GM19043 (cell line): ENCODE measurements around the gene RPL11.
"Not testable (repeated sequence)": the region's sequence is repeated elsewhere in the genome, so short reads cannot be mapped to it uniquely, and the experiment has no call there.

Experiments used
- ATAC-seq: cut with Tn5 transposase; IDR thresholded peaks from one replicate; pipeline ENCODE4 v1.9.1; 2021; ENCODE audit warnings: low read depth; ENCODE audit not compliant: unreplicated experiment

The RPL11 gene

GRCh38 chr1:23691499-23692307 is at the start of gene RPL11:
Gene RPL11, plus strand, starts transcription at chr1:23691806. Its CDS starts 18 bp downstream, at chr1:23691824.
- peak; percentile 93 for ATAC-seq

- no peak for ATAC-seq
Observed at GRCh38 chr1:23643736-23644554, 47.7 kb upstream of the RPL11 start.

- no peak for ATAC-seq
Observed at GRCh38 chr1:23644555-23644866, 47.1 kb upstream of the RPL11 start.

- ATAC-seq: no peak
Observed at GRCh38 chr1:23645338-23645737, 46.3 kb upstream of the RPL11 start.

DNA sequence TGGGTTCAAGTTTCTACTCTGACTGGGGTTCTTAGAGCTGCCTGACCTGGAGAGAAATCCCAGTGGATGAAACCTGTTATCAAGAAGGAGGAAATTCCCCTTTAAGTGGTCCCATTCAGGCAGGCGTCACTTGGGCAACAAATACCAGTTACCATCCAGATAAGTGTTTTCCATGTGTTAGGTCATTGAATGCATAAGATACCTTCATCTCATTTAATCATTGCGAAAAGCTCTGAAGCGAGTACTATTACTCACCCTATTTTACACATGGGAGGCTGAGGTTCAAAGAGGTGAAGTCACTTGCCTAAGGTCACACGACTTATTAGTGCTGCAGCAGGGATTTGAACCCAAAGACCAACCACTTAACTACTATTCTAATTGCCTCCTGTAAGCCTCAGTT is 45.5 kb upstream of the RPL11 start:
- no peak for ATAC-seq

- no peak for ATAC-seq
Observed at GRCh38 chr1:23646541-23646940, 45.1 kb upstream of the RPL11 start.

GRCh38 chr1:23648576-23648975 is 43.0 kb upstream of the RPL11 start:
- ATAC-seq: no peak

DNA sequence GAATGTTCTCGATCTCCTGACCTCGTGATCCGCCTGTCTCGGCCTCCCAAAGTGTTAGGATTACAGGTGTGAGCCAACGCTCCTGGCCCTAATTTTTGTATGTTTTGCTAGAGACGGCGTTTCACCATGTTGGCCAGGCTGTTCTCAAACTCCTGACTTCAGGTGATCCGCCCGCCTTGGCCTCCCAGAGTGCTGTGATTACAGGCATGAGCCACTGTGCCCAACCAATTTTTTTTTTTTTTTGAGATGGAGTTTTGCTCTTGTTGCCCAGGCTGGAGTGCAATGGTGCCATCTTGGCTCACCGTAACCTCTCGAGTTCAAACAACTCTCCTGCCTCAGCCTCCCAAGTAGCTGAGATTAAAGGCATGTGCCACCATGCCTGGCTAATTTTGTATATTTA is 42.4 kb upstream of the RPL11 start:
- ATAC-seq: not testable (repeated sequence)

DNA sequence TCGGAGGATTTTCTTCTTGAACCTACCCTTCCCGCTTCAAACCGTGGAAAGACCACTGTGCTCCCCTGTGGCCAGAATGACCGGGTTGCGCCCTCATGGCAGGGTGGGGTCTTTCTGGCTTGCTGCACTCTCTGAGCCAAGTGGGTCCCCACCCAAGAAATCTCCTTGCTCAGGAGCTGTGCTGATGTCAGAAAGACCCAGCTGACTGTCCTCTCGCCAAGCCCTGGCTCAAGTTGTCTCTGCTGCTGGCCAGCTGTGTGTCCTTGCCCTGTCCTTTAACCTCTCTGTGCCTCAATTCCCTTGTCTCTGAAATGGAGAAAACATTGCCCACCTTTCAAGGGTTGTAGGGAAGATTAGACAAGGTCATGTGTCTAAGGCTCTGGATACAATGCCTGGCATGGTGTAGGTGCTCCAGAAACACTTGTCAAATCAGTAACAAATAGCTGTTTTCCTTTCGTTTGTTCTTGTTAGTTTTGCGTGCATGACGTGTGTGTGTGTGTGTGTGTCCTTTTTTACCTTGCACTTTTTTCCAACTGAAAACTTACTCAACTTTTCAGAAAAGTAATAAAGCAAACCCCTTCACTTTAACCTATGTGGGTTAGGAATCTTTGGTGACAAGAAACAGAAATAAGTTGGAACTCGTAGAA is 41.1 kb upstream of the RPL11 start:
- no peak for ATAC-seq

DNA sequence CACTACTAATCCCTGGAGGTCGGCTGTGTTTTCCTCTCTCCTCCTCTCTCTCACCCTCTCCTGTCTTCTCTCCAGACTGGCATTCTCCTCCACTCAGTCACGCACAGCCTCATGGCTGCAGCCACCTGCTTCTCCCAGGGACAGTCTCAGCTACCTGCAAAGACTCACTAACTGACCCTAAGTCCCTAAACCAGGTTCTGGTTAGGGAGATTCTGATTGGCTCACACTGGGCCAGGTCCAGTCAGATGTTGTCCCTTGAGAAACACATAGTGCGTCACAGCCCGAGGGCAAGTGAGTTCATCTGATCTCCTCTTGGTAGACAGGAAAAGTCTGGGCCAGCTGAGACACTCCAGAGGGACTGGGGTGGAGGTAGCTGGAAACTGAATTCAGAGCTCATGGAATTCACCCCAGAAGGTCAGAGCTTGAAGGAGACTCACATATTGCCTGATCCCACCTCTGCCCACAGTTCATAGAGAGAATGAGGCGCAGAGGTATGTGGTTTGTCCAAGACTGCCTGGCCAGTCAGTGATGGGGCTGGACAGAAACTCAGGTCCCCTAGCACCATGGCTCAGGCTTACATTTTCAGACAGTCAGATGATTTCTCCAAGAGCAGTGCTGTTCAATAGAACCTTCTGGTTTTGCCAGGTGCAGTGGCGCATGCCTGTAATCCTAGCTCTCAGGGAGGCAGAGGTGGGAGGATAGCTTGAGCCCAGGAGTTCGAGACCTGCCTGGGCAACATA is 40.4 kb upstream of the RPL11 start:
- no peak for ATAC-seq

- ATAC-seq: no peak
Observed at GRCh38 chr1:23657659-23658275, 33.8 kb upstream of the RPL11 start.

GRCh38 chr1:23660671-23661070 is 30.9 kb upstream of the RPL11 start:
- no peak for ATAC-seq

DNA sequence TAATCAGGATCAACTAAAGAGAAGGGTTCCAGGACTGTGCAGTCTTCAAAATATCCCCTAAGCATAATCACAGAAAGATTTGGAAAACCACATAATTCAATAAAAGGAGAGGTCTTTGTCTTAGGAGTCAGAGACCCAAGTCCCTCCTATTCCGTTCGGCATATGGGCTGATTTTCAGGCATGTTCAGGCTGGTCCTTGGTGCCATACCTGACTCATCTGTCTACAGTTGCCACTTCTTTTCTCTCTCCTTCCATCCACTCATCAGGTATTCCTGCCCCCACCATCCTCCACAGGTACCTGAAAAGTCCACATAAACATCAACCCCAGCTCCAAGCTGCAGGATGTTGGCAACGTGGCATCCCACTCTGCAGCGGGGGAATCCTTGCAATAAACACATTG is 29.7 kb upstream of the RPL11 start:
- no peak for ATAC-seq

- ATAC-seq: no peak
Observed at GRCh38 chr1:23664837-23665795, 26.5 kb upstream of the RPL11 start.

DNA sequence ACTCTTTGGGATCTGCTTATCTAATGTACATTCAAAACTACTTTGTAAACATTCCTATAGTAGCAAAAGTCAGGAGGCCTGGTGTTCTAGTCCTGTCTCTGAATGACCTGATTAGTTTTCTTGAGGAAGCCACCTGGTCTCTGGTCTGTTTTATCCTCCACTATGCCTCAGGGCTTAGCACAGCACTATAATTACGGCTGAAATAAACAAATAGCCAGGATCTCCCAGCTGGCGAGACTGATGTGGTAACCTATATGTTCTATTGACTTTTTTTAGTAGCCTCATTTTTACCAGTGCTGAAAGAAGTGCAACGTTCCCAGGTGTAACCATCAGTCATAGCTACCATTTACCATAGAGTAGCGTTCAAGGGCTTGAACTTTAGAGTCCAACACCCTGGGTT is 24.2 kb upstream of the RPL11 start:
- ATAC-seq: no peak

GRCh38 chr1:23670709-23671108 is 20.9 kb upstream of the RPL11 start:
- ATAC-seq: no peak

DNA sequence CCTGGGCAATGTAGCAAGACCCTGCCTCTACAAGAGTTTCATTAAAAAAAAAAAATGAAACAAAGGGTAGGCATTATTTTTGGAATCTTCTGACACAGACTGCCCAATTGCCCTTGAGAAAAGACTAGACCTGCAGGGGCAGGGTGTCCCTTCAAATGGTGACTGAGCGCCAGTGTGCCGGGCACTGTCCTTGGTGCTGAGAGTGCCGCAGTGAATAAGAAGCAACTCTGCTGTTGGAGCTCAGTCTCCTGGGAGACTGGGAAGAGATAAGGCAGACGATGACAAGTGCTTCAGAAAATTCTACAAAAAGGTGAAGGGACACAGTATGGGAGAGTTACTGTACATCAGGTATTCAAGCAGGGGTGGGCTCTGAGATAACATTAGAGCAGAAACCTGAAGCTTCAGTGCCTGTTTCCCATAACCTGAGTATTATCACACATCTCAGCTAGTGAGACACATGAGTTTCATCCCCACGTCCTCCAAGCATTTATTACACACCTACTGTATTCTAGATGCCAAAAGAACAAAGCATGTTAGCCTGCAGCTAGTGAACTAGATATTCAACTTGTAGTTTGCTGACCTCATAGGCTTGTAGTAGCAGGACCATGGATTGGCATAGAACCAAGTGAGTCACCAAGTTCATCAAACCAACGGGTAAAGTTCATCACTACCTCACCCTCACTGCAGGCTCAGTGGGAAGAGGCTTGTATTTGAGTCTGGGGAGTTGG is 18.4 kb upstream of the RPL11 start:
- no peak for ATAC-seq

GRCh38 chr1:23679815-23680214 is 11.8 kb upstream of the RPL11 start:
- no peak for ATAC-seq

- no peak for ATAC-seq
Observed at GRCh38 chr1:23682946-23683345, 8.7 kb upstream of the RPL11 start.
